Globus pallidus (tissue), 1 donor: ENCODE measurements around the gene GLO1.
"Not testable (repeated sequence)": the region's sequence is repeated elsewhere in the genome, so short reads cannot be mapped to it uniquely, and the experiment has no call there.

ENCODE experiments used
- DNase-seq: peaks from one replicate; pipeline ENCODE4 v3.0.0-alpha.2; 2015; ENCODE audit warnings: low spot score

GLO1 gene

DNA sequence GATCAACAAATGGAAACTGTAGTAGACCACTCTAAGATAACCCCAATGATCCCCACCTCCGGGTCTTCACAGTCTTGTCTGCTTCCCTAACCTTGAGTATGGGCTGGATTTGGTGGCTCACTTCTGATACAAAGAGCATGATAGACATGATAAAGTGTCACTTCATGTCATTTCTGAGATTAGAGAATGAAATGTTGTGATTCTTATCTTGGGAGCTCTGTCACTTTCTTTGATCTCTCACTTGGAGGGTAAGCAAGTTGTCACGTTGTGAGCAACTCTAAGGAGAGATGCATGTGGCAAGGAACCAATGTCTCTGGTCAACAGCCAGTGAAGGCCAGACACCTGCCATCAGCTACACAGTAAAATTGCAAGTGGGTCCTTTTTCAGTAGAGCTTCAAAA lies 3.0 kb upstream of the GLO1 start:
- DNase-seq, result no peak

- no peak for DNase-seq
These were observed 1.1 kb upstream of the GLO1 start for GRCh38 chr6:38703949-38704590.

DNA sequence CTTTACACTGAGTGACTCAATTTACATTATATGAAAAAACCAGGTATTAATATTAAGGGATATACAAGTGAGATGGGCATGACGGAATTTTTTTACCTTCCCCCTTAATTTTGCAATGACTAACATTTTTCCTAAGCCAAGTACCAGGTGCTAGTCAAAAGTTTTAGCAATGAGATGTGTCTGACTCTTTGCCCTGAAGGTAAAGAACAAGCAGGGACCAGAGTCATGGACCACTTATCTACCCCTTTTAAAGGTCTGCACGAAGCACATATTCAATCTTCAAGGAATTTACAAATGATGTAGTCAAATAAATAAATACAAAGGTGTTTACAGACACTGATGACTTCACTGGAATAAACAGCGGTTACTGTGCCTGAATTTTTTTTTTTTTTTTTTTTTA lies 1.4 kb downstream of the GLO1 start:
- no peak for DNase-seq

DNA sequence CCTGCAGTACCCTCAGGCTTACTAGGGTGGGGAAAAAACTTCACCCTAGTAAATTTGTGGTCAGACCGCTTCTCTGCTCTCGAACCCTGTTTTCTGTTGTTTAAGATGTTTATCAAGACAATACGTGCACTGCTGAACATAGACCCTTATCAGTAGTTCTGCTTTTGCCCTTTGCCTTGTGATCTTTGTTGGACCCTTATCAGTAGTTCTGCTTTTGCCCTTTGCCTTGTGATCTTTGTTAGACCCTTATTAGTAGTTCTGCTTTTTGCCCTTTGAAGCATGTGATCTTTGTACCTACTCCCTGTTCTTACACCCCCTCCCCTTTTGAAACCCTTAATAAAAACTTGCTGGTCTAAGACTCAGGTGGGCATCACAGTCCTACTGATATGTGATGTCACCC lies 3.2 kb downstream of the GLO1 start:
- DNase-seq, result not testable (repeated sequence)

DNA sequence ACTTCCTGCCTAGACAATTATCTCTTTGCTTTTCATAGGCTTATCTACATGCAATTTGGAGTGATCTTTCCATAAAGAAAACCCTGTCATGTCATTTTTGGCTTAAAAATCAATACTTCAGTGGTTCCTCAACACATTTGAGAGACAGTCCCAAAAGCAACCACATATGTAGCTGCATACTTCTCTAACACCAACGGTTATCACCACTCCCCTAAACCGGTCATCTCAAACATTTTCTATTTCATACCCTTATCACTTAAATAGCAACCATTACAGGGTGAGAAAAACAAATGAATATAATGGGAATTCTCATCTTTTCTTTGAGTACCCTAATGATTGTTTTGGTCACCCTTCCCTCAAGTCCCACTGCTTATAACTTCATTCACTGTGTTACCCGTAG lies 5.1 kb downstream of the GLO1 start:
- DNase-seq, result no peak

GRCh38 chr6:38696345-38696744 lies 6.6 kb downstream of the GLO1 start:
- DNase-seq, result no peak

- no peak for DNase-seq
These were observed 7.0 kb downstream of the GLO1 start for GRCh38 chr6:38695933-38696332.

DNA sequence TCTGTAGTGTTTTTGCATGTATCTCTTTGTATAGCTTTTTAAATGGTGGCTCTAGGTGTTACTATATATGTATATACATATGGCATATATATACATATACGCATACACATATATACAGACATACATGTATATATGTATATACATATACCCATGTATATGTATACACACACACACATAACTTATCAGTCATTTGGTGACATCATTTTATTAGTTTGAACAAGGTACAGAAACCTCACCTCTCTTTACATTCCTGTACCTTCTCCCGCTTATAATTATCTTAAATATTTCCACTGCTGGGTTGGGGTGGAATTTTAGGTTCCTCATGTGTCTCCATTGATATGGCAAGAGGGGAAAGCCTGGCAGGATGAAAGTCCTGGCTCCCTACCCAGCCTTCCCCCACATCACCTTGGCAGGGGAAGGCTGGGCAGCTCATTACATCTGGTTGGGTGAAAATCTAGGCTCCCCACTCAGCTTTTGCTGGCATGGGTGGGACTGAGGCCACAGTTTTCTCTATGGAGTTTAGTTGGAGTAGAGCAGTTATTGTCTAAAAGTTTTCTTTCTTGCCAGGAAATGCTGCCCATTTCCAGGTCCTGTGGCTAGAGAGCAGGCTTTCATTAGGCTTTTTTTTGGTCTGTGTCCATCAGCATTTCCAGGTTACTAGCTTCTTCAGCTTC lies 7.6 kb downstream of the GLO1 start:
- peak; percentile 54 for DNase-seq

- no peak for DNase-seq
These were observed 14.3 kb downstream of the GLO1 start for GRCh38 chr6:38688579-38689087.

- no peak for DNase-seq
These were observed 15.4 kb downstream of the GLO1 start for GRCh38 chr6:38687549-38687948.

DNA sequence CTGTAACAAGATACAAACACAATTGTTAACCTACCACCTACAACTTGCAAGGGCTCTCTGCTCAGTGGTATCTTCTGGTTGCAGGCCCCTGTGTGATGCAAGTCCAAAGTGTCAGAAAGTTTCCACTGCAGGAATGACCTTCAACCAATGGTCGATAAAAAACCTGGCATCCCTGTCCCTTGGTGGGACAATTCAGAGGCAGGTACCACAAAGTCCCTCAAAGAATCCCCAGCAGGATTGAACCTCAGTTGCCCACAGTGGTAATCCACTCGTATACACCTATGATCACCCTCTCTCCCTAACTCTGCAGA lies 15.9 kb downstream of the GLO1 start:
- DNase-seq, result no peak

GRCh38 chr6:38686270-38687042 lies 16.5 kb downstream of the GLO1 start:
- DNase-seq, result no peak

DNA sequence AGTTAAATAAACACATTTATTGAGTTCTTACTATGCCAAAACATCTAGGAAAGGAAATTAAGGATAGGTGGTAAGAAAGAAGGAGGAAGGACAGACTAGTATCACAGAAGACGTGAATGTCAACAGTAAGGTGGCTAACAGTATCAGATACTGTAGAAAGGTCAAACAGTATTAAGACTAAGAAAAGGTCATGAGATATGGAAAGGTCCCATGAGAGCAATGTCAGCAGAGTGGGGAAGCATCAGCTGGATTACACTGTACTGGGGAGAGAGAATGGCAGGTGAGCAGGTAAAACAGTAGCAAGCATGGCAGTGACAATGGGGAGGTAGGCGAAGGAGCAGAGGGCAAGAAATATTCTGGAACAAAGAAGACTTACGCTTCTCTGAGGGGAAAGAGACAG lies 18.0 kb downstream of the GLO1 start:
- no peak for DNase-seq

GRCh38 chr6:38684237-38684636 lies 18.7 kb downstream of the GLO1 start:
- no peak for DNase-seq

DNA sequence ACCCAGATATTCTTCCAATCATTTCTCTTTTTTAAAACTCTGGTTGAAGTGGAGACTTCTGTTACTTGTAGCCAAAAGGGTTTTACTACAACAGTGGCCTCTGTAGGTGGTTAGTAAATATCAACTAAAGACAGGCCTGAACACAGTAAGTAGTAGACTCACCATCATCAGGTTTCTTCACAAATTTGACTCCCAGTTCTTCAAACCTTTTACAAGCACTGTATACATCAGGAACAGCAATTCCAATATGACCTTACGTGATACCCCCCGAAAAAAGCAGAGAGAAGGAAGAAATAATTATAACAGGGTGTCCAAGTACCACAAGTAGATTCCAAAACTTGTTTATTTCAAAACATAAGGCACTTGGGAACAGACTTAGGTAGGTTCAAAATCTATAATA lies 21.1 kb downstream of the GLO1 start:
- DNase-seq, result no peak

DNA sequence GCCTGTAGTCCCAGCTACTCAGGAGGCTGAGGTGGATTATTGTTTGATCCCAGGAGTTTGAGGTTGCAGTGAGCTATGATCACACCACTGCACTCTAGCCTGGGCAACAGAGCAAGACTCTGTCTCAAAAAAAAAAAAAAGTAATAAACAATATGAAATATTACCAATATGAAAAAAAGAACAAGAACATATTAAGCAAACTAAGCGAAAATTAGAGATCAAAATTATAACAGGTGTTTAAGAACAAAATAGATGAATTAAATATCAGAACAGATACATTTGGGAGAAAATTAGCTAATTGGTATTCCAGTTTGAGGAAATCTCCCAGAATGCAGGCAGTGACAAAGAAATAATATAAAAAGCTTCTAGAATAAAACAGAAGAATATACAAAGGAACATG lies 23.3 kb downstream of the GLO1 start:
- no peak for DNase-seq

GRCh38 chr6:38678178-38678760 lies 24.7 kb downstream of the GLO1 start:
- no peak for DNase-seq

DNA sequence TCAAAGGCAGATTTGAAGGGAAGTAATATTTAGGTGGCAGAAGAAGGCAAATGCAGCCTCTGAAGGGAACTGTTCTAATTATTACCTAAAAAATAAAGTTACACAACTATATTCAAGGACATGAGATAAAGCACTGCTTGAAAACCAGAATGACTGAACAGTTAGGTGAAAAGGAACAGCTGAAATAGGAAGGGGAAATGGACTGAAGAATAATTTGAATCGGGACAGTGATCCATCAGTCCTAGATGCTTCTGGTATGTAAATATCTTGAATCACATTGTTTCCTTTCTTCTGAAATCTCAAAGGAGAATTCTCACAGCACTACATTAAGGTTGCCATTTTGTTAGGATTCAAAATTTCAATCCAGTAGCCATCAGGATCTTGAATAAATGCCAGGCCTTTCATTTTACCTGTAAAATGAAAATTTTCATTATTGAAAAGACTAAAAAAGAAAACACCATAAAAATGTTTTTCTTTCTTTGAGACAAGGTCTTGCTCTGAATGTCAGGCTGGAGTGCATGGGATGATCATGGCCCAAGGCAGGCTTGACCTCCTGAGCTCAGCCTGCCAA lies 25.9 kb downstream of the GLO1 start:
- DNase-seq, result no peak

DNA sequence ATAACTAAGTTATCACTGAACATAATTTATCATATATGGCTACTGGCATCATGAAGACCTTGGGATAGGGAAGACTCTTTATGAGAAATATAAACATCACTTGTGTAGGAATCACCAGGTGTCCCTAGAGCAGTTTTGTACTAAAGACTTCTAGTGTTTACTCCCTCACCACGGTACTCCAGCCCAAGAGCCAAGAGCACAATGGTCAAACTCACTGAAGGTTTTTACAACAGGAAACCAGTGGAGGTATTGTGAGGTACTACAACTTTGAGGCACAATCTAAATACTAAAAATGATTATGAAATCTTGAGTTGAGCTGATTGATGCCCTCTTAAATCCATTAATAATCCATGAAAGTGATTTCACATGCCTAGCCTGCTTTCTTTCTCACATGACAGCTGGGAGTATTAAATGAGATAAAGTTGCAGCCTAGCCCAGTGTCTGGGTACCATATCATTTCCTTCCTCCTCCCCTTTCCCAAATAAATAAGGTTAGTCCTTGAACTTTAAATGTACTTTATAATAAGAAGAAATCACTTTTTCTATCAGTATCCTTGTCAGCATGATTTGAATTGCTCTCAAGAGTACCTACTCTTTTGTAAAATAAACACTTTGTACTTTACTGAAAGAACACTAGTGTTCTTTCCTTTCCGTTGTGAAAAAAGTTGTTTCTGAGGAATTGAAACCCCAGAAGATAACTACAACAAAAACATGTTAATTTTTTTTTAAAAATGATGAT lies 26.5 kb downstream of the GLO1 start:
- DNase-seq, result no peak

DNA sequence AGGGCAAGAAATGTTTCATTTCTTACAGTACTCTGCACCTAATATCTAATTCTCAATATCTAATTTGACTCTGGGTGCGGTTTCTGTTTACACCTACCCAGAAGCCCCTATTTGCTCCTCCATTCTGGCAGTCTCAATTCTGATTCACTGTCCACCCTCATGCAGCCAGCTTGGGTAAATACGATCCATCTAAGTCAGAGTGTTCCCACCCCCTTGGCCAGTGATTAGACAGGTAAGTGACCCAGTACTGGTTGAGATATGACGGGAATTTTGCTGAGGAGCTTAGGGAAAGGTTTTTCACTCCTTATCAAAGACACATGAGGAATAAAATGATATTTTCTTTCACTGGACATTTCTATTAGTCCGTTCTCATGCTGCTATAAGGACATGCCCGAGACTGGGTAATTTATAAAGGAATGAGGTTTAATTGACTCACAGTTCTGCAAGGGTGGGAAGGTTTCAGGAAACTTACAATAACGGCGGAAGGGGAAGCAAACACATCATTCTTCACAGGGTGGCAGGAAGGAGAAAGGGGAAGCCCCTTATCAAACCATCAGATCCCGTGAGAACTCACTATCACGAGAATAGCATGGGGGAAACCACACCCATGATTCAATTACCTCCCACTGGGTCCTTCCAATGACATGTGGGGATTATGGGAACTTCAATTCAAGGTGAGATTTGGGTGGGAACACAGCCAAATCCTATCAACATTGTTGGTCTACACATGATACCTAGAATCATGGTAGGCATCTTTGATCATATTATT lies 29.4 kb downstream of the GLO1 start:
- no peak for DNase-seq

- DNase-seq, result peak; percentile 31
These were observed 31.0 kb downstream of the GLO1 start for GRCh38 chr6:38671885-38672467.
